ENCODE measurements around the gene CSTPP1.

Gene CSTPP1

GRCh38 chr11:46969379-46969778 is 32.8 kb downstream of the CSTPP1 start:
- Histone ChIP-seq H2BK120ac (ENCODE audit: low read depth, low read length) (no peak overlapping the region), H3K23ac (ENCODE audit: low read depth, low read length, poor library complexity) (no peak overlapping the region), H3K27me3 (ENCODE audit: control insufficient read depth in 3 of 3, insufficient read depth in 3 of 3, low read depth in 1 of 3, low read length in 3 of 3) (no peaks in the 10 kb centered on the region), H2BK15ac (ENCODE audit: low read length) (no peak overlapping the region), H3K4me1 (ENCODE audit: control insufficient read depth in 2 of 2, insufficient read depth in 1 of 2, low read depth in 1 of 2, low read length in 2 of 2) (no peaks in the 10 kb centered on the region), H3K4me3 (ENCODE audit: low read length in 2 of 2) (no peak overlapping the region), H4K91ac (ENCODE audit: low read depth, low read length, poor library complexity) (no peak overlapping the region), H3K14ac (ENCODE audit: low read length) (no peak overlapping the region), H2AK5ac (ENCODE audit: low read depth, low read length) (no peak overlapping the region), H2BK12ac (ENCODE audit: low read length) (no peak overlapping the region), H3K79me1 (ENCODE audit: low read depth, low read length) (no peaks in the 10 kb centered on the region), H3K4me2 (ENCODE audit: insufficient read depth, low read length, poor library complexity, severe bottlenecking) (no peak overlapping the region), H3K27ac (replicated peaks; ENCODE audit: low read length) (no peak overlapping the region), H3K18ac (ENCODE audit: low read length) (no peak overlapping the region), H3K36me3 (replicated peaks in 1 of 2; ENCODE audit: control insufficient read depth in 2 of 2, insufficient read depth in 2 of 2, low read length in 2 of 2) (peaks cover 3 to 18% of the 10 kb centered on the region in 2 donors), H3K4ac (ENCODE audit: low read length) (no peak overlapping the region), H3K9me3 (replicated peaks in 1 of 2; ENCODE audit: control insufficient read depth in 2 of 2, insufficient read depth in 1 of 2, low read depth in 1 of 2, low read length in 2 of 2) (peaks cover 0 to 5% of the 10 kb centered on the region in 2 donors), H2AFZ (ENCODE audit: low read length) (no peak overlapping the region), H2BK5ac (ENCODE audit: low read length) (no peak overlapping the region), H4K8ac (ENCODE audit: low read depth, low read length) (no peak overlapping the region), H3K9ac (ENCODE audit: low read depth, low read length, poor library complexity) (no peak overlapping the region)
- WGBS, 2 donors (ENCODE audit: extremely low coverage in 2 of 2, insufficient read length in 2 of 2, insufficient replicate concordance in 1 of 2) = no CpG with 5 or more reads among the region's 2 CpGs
- DNase-seq (ENCODE audit: low spot score) = no peak

DNA sequence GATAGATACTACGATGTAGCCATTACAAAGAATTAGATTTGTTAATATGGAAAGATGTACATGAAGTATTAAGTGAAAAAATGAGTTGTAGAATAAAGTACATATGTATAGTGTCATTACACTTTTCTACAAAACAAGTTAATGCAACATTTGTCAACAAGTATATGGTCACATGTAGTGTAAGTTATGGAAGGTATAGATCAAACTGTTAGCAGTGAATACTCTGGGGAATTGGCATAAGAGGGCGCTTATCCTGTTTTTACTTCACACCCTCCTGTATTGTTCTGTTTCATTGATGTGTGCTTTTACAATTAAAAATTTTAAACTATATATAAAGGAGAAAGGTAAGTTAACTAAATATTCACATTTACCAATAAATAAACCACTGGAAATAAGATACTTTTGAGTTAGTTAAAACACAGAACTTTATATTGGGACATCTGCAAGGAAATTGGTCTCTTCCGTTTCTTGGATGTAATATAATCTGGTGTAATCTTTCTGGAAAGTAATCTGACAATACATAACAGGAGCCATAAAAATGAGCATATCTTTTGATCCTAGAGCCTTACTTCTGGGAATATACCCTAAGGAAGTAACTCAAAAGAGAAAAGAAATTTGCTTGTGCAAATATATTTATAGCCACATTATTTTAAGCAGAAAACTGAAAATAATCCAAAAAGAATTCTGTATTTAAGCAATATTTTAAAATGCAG is 34.5 kb downstream of the CSTPP1 start:
- H3K27ac ChIP-seq (replicated peaks; ENCODE audit: low read length) = no peak overlapping the region
- no peak overlapping the region for H2AFZ ChIP-seq (ENCODE audit: low read length)
- no peak overlapping the region for H2BK120ac ChIP-seq (ENCODE audit: low read depth, low read length)
- H2AK5ac ChIP-seq (ENCODE audit: low read depth, low read length) = no peak overlapping the region
- H4K8ac ChIP-seq (ENCODE audit: low read depth, low read length) = no peak overlapping the region
- no peak overlapping the region for H3K4me3 ChIP-seq (ENCODE audit: low read length in 2 of 2)
- H3K4me2 ChIP-seq (ENCODE audit: insufficient read depth, low read length, poor library complexity, severe bottlenecking) = no peak overlapping the region
- no peak overlapping the region for H2BK15ac ChIP-seq (ENCODE audit: low read length)
- no peak overlapping the region for H2BK12ac ChIP-seq (ENCODE audit: low read length)
- H3K4ac ChIP-seq (ENCODE audit: low read length) = no peak overlapping the region
- no peaks in the 10 kb centered on the region for H3K9me3 ChIP-seq (replicated peaks in 1 of 2; ENCODE audit: control insufficient read depth in 2 of 2, insufficient read depth in 1 of 2, low read depth in 1 of 2, low read length in 2 of 2)
- DNase-seq (ENCODE audit: low spot score) = no peak
- no peak overlapping the region for H3K23ac ChIP-seq (ENCODE audit: low read depth, low read length, poor library complexity)
- H3K79me1 ChIP-seq (ENCODE audit: low read depth, low read length) = no peaks in the 10 kb centered on the region
- no peaks in the 10 kb centered on the region for H3K27me3 ChIP-seq (ENCODE audit: control insufficient read depth in 3 of 3, insufficient read depth in 3 of 3, low read depth in 1 of 3, low read length in 3 of 3)
- no peak overlapping the region for H4K91ac ChIP-seq (ENCODE audit: low read depth, low read length, poor library complexity)
- no peak overlapping the region for H3K14ac ChIP-seq (ENCODE audit: low read length)
- H3K36me3 ChIP-seq (replicated peaks in 1 of 2; ENCODE audit: control insufficient read depth in 2 of 2, insufficient read depth in 2 of 2, low read length in 2 of 2) = peaks cover 3 to 12% of the 10 kb centered on the region in 2 donors
- no CpG with 5 or more reads among the region's 3 CpGs for WGBS, 2 donors (ENCODE audit: extremely low coverage in 2 of 2, insufficient read length in 2 of 2, insufficient replicate concordance in 1 of 2)
- H2BK5ac ChIP-seq (ENCODE audit: low read length) = no peak overlapping the region
- H3K18ac ChIP-seq (ENCODE audit: low read length) = no peak overlapping the region
- H3K9ac ChIP-seq (ENCODE audit: low read depth, low read length, poor library complexity) = no peak overlapping the region
- H3K4me1 ChIP-seq (ENCODE audit: control insufficient read depth in 2 of 2, insufficient read depth in 1 of 2, low read depth in 1 of 2, low read length in 2 of 2) = peaks cover 0 to 4% of the 10 kb centered on the region in 2 donors

- no peak for DNase-seq (ENCODE audit: low spot score)
- Histone ChIP-seq H3K18ac (ENCODE audit: low read length) (no peak overlapping the region), H3K27me3 (ENCODE audit: control insufficient read depth in 3 of 3, insufficient read depth in 3 of 3, low read depth in 1 of 3, low read length in 3 of 3) (no peaks in the 10 kb centered on the region), H3K79me1 (ENCODE audit: low read depth, low read length) (no peaks in the 10 kb centered on the region), H3K14ac (ENCODE audit: low read length) (no peak overlapping the region), H2BK120ac (ENCODE audit: low read depth, low read length) (no peak overlapping the region), H4K91ac (ENCODE audit: low read depth, low read length, poor library complexity) (no peak overlapping the region), H3K23ac (ENCODE audit: low read depth, low read length, poor library complexity) (no peak overlapping the region), H3K4me3 (ENCODE audit: low read length in 2 of 2) (no peak overlapping the region), H3K4ac (ENCODE audit: low read length) (no peak overlapping the region), H3K4me1 (ENCODE audit: control insufficient read depth in 2 of 2, insufficient read depth in 1 of 2, low read depth in 1 of 2, low read length in 2 of 2) (peaks cover 7 to 14% of the 10 kb centered on the region in 2 donors), H3K27ac (replicated peaks; ENCODE audit: low read length) (no peak overlapping the region), H4K8ac (ENCODE audit: low read depth, low read length) (no peak overlapping the region), H3K9ac (ENCODE audit: low read depth, low read length, poor library complexity) (no peak overlapping the region), H3K4me2 (ENCODE audit: insufficient read depth, low read length, poor library complexity, severe bottlenecking) (no peak overlapping the region), H3K36me3 (replicated peaks in 1 of 2; ENCODE audit: control insufficient read depth in 2 of 2, insufficient read depth in 2 of 2, low read length in 2 of 2) (peaks cover 3 to 7% of the 10 kb centered on the region in 2 donors), H2BK15ac (ENCODE audit: low read length) (no peak overlapping the region), H2BK12ac (ENCODE audit: low read length) (no peak overlapping the region), H2AK5ac (ENCODE audit: low read depth, low read length) (no peak overlapping the region), H3K9me3 (replicated peaks in 1 of 2; ENCODE audit: control insufficient read depth in 2 of 2, insufficient read depth in 1 of 2, low read depth in 1 of 2, low read length in 2 of 2) (no peaks in the 10 kb centered on the region), H2AFZ (ENCODE audit: low read length) (no peak overlapping the region), H2BK5ac (ENCODE audit: low read length) (no peak overlapping the region)
- no CpG with 5 or more reads among the region's 2 CpGs for WGBS, 2 donors (ENCODE audit: extremely low coverage in 2 of 2, insufficient read length in 2 of 2, insufficient replicate concordance in 1 of 2)
Observed at GRCh38 chr11:46972343-46972742, 35.8 kb downstream of the CSTPP1 start.

- WGBS, 2 donors (ENCODE audit: extremely low coverage in 2 of 2, insufficient read length in 2 of 2, insufficient replicate concordance in 1 of 2) = no CpG with 5 or more reads among the region's 2 CpGs
- no peak overlapping the region for H2BK120ac ChIP-seq (ENCODE audit: low read depth, low read length)
- no peak overlapping the region for H3K9ac ChIP-seq (ENCODE audit: low read depth, low read length, poor library complexity)
- H2BK12ac ChIP-seq (ENCODE audit: low read length) = no peak overlapping the region
- H2BK5ac ChIP-seq (ENCODE audit: low read length) = no peak overlapping the region
- H3K36me3 ChIP-seq (replicated peaks in 1 of 2; ENCODE audit: control insufficient read depth in 2 of 2, insufficient read depth in 2 of 2, low read length in 2 of 2) = peaks cover 3 to 7% of the 10 kb centered on the region in 2 donors
- no peak overlapping the region for H3K4me2 ChIP-seq (ENCODE audit: insufficient read depth, low read length, poor library complexity, severe bottlenecking)
- no peak overlapping the region for H2BK15ac ChIP-seq (ENCODE audit: low read length)
- H3K9me3 ChIP-seq (replicated peaks in 1 of 2; ENCODE audit: control insufficient read depth in 2 of 2, insufficient read depth in 1 of 2, low read depth in 1 of 2, low read length in 2 of 2) = no peaks in the 10 kb centered on the region
- no peak overlapping the region for H4K91ac ChIP-seq (ENCODE audit: low read depth, low read length, poor library complexity)
- no peaks in the 10 kb centered on the region for H3K79me1 ChIP-seq (ENCODE audit: low read depth, low read length)
- no peaks in the 10 kb centered on the region for H3K27me3 ChIP-seq (ENCODE audit: control insufficient read depth in 3 of 3, insufficient read depth in 3 of 3, low read depth in 1 of 3, low read length in 3 of 3)
- DNase-seq (ENCODE audit: low spot score) = no peak
- no peak overlapping the region for H3K4me3 ChIP-seq (ENCODE audit: low read length in 2 of 2)
- peaks cover 7 to 15% of the 10 kb centered on the region in 2 donors for H3K4me1 ChIP-seq (ENCODE audit: control insufficient read depth in 2 of 2, insufficient read depth in 1 of 2, low read depth in 1 of 2, low read length in 2 of 2)
- H2AK5ac ChIP-seq (ENCODE audit: low read depth, low read length) = no peak overlapping the region
- H3K14ac ChIP-seq (ENCODE audit: low read length) = no peak overlapping the region
- no peak overlapping the region for H3K23ac ChIP-seq (ENCODE audit: low read depth, low read length, poor library complexity)
- H4K8ac ChIP-seq (ENCODE audit: low read depth, low read length) = no peak overlapping the region
- no peak overlapping the region for H3K27ac ChIP-seq (replicated peaks; ENCODE audit: low read length)
- H2AFZ ChIP-seq (ENCODE audit: low read length) = no peak overlapping the region
- no peak overlapping the region for H3K4ac ChIP-seq (ENCODE audit: low read length)
- H3K18ac ChIP-seq (ENCODE audit: low read length) = no peak overlapping the region
Observed at GRCh38 chr11:46972821-46973220, 36.3 kb downstream of the CSTPP1 start.

Data from neuronal stem cell (in vitro differentiated cells).